NCI-H2107 treated with DMSO at 0.1 percent for 48 hours (cell line): ENCODE results near the gene SPATS2.
"Not testable (repeated sequence)": the region's sequence is repeated elsewhere in the genome, so short reads cannot be mapped to it uniquely, and the experiment has no call there.

Source experiments
- DNase-seq: peaks from one replicate; lab custom pipeline; 2025; ENCODE audit not compliant: unreplicated experiment; lab: John Stamatoyannopoulos, UW

Gene SPATS2

GRCh38 chr12:49367381-49368239 is at the start of gene SPATS2:
TSS of gene SPATS2 (plus strand) at chr12:49367462. CDS start at chr12:49461013, 93,551 bp downstream.
- DNase-seq: no peak

- not testable (repeated sequence) for DNase-seq
Measured at GRCh38 chr12:49320411-49321103, 46.7 kb upstream of the SPATS2 start.

GRCh38 chr12:49322367-49322707 is 44.9 kb upstream of the SPATS2 start:
- DNase-seq: no peak

- peak; percentile 94 for DNase-seq
Measured at GRCh38 chr12:49322708-49323523, 44.3 kb upstream of the SPATS2 start, which contains the start of gene TROAP. TSS of gene TROAP (plus strand) at chr12:49323255. CDS start at chr12:49323609, 354 bp downstream.

- no peak for DNase-seq
Measured at GRCh38 chr12:49323524-49324097, 43.7 kb upstream of the SPATS2 start.

- DNase-seq: no peak
Measured at GRCh38 chr12:49325606-49326005, 41.7 kb upstream of the SPATS2 start.

GRCh38 chr12:49327368-49327767 is 39.9 kb upstream of the SPATS2 start:
- DNase-seq: no peak

- no peak for DNase-seq
Measured at GRCh38 chr12:49327887-49328286, 39.4 kb upstream of the SPATS2 start.

- DNase-seq: no peak
Measured at GRCh38 chr12:49328816-49329215, 38.4 kb upstream of the SPATS2 start.

GRCh38 chr12:49330032-49330619 is 37.1 kb upstream of the SPATS2 start:
- no peak for DNase-seq

- DNase-seq: no peak
Measured at GRCh38 chr12:49330631-49331379, 36.5 kb upstream of the SPATS2 start.

- no peak for DNase-seq
Measured at GRCh38 chr12:49331380-49332222, 35.7 kb upstream of the SPATS2 start.

- DNase-seq: no peak
Measured at GRCh38 chr12:49332441-49332861, 34.8 kb upstream of the SPATS2 start.

- DNase-seq: no peak
Measured at GRCh38 chr12:49332891-49333371, 34.3 kb upstream of the SPATS2 start.

- DNase-seq: not testable (repeated sequence)
Measured at GRCh38 chr12:49333778-49334177, 33.5 kb upstream of the SPATS2 start.

GRCh38 chr12:49334226-49334625 is 33.0 kb upstream of the SPATS2 start:
- no peak for DNase-seq

GRCh38 chr12:49334681-49335080 is 32.6 kb upstream of the SPATS2 start:
- no peak for DNase-seq

GRCh38 chr12:49335118-49335954 is 31.9 kb upstream of the SPATS2 start:
- no peak for DNase-seq
